ENCODE data around the gene SLC4A3. TPM values are rescaled to one million over a fixed set of nuclear protein-coding genes. Genes with fewer than 3 reads are reported as not detected.

SLC4A3 gene
- total RNA-seq, 2 donors from 2014 or later: 0.47 to 0.72 TPM

DNA sequence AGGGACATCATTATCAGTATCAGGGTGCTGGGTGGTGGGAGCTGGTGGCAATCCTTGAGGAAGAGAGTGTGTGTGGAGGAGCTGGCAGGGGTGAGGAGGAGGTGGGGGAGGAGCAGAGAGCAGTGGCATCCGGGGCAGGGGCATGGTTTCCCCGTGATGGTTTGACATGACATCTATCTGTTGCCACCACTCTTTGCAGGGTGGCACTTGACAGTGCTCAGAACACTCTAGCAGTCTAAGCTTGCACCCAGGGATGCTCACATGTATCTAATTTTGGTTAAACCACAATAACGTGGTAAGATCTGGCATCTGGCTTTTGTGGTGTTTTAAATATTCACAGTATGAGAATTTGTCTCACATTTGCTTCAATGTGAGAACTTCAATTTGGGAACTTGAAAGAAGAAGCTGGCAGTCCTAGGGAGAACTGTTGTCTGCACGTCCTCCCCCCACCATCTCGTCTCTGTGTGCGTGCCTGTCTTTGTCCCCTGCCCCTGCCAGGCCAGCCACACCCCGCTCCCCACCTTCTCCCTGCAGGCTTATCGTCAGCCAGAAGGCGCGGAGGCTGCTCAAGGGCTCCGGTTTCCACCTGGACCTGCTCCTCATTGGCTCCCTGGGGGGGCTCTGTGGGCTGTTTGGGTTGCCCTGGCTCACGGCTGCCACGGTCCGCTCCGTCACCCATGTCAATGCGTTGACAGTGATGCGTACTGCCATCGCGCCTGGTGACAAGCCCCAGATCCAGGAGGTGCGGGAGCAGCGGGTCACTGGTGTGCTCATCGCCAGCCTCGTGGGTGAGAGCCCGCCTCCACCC, 11.7 kb downstream of the SLC4A3 start:
- intact Hi-C loops (cut with DNase I): no loop called here
- TF ChIP-seq, protein P1, sequence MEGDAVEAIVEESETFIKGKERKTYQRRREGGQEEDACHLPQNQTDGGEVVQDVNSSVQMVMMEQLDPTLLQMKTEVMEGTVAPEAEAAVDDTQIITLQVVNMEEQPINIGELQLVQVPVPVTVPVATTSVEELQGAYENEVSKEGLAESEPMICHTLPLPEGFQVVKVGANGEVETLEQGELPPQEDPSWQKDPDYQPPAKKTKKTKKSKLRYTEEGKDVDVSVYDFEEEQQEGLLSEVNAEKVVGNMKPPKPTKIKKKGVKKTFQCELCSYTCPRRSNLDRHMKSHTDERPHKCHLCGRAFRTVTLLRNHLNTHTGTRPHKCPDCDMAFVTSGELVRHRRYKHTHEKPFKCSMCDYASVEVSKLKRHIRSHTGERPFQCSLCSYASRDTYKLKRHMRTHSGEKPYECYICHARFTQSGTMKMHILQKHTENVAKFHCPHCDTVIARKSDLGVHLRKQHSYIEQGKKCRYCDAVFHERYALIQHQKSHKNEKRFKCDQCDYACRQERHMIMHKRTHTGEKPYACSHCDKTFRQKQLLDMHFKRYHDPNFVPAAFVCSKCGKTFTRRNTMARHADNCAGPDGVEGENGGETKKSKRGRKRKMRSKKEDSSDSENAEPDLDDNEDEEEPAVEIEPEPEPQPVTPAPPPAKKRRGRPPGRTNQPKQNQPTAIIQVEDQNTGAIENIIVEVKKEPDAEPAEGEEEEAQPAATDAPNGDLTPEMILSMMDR (IDR thresholded peaks at IDR 0.05): no peak
- Histone ChIP-seq H3K4me3 (no peak overlapping the region), H3K4me1 (no peaks in the 10 kb centered on the region), H3K27ac (no peak overlapping the region), H3K27me3 (no peaks in the 10 kb centered on the region), H3K9me3 (no peaks in the 10 kb centered on the region), H3K36me3 (no peaks in the 10 kb centered on the region), H3K9ac (ENCODE audit: low read depth in 2 of 2, low read length in 2 of 2) (no peak overlapping the region)
- no peak for DNase-seq

DNA sequence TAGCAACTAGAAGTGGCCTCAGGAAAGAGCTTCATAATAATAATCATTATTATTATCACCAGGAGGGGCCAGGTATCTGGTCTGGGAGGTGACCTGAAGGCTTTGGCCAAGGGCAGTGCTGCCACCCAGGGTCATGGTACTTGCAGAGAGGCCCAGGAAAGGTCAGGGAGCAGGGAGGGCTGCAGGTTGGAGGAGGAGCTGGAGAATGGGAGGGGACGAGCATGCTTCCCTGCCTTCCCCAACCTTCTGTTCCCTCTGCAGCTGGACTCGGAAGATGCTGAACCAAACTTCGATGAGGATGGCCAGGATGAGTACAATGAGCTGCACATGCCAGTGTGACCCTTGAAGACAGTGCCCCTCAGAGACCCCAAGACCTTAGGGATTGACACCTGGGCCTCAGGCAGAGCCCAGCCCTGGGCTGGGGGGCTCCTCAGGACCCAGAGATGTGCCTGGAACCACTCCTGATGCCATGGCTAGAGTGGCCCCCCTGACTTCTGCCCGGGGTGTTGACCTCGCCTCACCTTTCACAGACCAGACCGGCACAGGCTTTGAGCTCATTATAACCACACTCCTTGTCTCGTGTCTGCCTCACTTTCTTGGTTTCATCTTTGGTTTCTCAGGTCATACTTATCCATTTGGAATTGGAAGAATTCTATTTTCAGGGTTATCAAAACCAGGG, 14.1 kb downstream of the SLC4A3 start:
- intact Hi-C loops (cut with DNase I): loop anchor here (2.0 to 5.0 kb wide), 2 partner anchors 46 to 101 kb away; no protein-coding TSS in a partner anchor
- no peaks in the 10 kb centered on the region for H3K4me1 ChIP-seq

DNA sequence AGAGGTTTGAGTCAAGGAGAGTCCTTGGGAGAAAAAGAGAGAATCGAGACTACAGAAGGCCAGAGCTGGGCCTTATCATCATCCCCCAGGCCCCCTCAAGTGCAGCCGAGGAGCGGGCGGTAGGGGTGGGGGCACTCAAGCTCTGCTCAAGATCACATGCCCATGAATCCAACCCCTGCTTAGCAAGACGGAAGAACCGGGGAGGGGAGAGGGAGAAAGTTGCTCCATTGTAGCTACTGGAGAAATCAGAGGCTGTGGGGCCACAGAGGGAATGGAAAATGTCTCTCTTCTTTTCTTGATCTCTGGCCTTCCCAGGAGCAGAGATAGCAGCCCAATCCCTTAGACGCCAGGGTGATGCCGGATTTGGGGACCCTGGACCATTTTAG, 14.6 kb downstream of the SLC4A3 start:
- no peak overlapping the region for H3K9ac ChIP-seq (ENCODE audit: low read depth in 2 of 2, low read length in 2 of 2)
- no peak overlapping the region for H3K27ac ChIP-seq
- no peak for DNase-seq
- no peaks in the 10 kb centered on the region for H3K9me3 ChIP-seq
- no peaks in the 10 kb centered on the region for H3K36me3 ChIP-seq
- no peaks in the 10 kb centered on the region for H3K4me1 ChIP-seq
- TF ChIP-seq, protein P1 (IDR thresholded peaks at IDR 0.05): no peak
- H3K27me3 ChIP-seq: no peaks in the 10 kb centered on the region
- no peak overlapping the region for H3K4me3 ChIP-seq
- intact Hi-C loops (cut with DNase I): loop anchor here (2.0 to 5.0 kb wide), 2 partner anchors 45 to 101 kb away; no protein-coding TSS in a partner anchor

More for the DNA sequence above, 14.1 kb downstream of the SLC4A3 start:
- H3K9me3 ChIP-seq: no peaks in the 10 kb centered on the region
- no peak overlapping the region for H3K27ac ChIP-seq
- TF ChIP-seq, protein P1 (IDR thresholded peaks at IDR 0.05): no peak
- no peak overlapping the region for H3K9ac ChIP-seq (ENCODE audit: low read depth in 2 of 2, low read length in 2 of 2)
- H3K4me3 ChIP-seq: no peak overlapping the region
- H3K27me3 ChIP-seq: no peaks in the 10 kb centered on the region
- H3K36me3 ChIP-seq: no peaks in the 10 kb centered on the region
- no peak for DNase-seq

DNA sequence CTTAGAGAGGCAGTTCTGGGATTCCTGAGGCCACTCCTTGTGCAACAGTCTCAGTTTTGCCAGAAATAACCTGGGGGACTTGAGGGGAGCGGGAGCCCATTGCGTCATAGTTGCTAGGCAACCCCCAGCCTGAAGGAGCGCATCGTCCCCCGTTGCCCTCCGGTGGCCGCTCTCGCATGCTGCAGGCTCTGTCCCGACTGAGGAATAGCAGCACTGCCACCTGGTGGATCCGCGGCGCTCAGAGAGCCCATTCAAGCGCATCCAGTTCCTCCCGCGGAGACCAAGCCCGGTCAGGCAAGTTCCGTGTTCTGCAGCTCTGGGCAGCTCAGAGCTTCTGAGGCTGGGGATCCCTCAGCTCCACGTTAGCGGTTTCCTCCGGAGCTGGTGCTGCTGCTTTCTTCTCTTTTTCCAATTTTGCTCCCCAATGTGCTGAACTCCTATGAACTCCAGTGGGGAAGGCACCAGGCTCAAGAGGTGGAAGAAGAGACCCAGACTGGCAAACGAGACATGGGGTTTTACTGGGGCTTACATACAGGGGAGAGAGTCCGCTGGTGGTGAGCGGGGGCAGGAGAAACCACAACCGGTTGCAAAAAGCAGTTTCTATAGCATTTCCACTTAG, 15.1 kb downstream of the SLC4A3 start:
- H3K36me3 ChIP-seq: no peaks in the 10 kb centered on the region
- no peaks in the 10 kb centered on the region for H3K4me1 ChIP-seq
- H3K27me3 ChIP-seq: no peaks in the 10 kb centered on the region
- no peak overlapping the region for H3K27ac ChIP-seq
- no peak overlapping the region for H3K9ac ChIP-seq (ENCODE audit: low read depth in 2 of 2, low read length in 2 of 2)
- H3K9me3 ChIP-seq: no peaks in the 10 kb centered on the region
- peak; percentile 93 for DNase-seq
- intact Hi-C loops (cut with DNase I): loop anchor here (2.0 to 5.0 kb wide), 2 partner anchors 45 to 102 kb away; no protein-coding TSS in a partner anchor
- H3K4me3 ChIP-seq: no peak overlapping the region
- TF ChIP-seq, protein P1 (IDR thresholded peaks at IDR 0.05): peak; percentile 99

DNA sequence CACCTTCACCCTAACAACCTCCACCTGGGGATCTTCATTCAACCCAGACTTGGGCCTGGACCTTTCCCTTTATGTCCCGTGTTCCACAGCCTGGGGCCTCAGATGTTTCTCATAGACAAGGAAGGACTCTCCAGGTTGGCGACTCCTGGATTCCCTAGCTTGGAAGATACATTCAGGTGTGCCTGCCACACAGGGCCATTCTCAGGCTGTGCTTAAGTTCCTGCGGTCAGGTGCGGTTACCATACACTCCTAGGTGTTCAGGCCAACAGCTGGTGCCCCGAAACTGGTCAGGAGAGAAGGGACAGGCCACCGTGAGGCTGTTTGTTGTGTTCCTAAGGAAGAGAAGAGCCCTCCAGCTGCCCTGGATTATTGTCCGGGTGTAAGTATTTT, 15.6 kb downstream of the SLC4A3 start:
- no peaks in the 10 kb centered on the region for H3K9me3 ChIP-seq
- no peaks in the 10 kb centered on the region for H3K36me3 ChIP-seq
- no peak overlapping the region for H3K27ac ChIP-seq
- no peaks in the 10 kb centered on the region for H3K27me3 ChIP-seq
- intact Hi-C loops (cut with DNase I): loop anchor here (2.0 to 5.0 kb wide), 2 partner anchors 44 to 102 kb away; no protein-coding TSS in a partner anchor
- H3K4me1 ChIP-seq: no peaks in the 10 kb centered on the region
- no peak overlapping the region for H3K4me3 ChIP-seq
- no peak overlapping the region for H3K9ac ChIP-seq (ENCODE audit: low read depth in 2 of 2, low read length in 2 of 2)
- DNase-seq: no peak
- TF ChIP-seq, protein P1 (IDR thresholded peaks at IDR 0.05): no peak

Measured in colonic mucosa (tissue), 4 donors.